ENCODE data around the gene NEDD8.

The NEDD8 gene

DNA sequence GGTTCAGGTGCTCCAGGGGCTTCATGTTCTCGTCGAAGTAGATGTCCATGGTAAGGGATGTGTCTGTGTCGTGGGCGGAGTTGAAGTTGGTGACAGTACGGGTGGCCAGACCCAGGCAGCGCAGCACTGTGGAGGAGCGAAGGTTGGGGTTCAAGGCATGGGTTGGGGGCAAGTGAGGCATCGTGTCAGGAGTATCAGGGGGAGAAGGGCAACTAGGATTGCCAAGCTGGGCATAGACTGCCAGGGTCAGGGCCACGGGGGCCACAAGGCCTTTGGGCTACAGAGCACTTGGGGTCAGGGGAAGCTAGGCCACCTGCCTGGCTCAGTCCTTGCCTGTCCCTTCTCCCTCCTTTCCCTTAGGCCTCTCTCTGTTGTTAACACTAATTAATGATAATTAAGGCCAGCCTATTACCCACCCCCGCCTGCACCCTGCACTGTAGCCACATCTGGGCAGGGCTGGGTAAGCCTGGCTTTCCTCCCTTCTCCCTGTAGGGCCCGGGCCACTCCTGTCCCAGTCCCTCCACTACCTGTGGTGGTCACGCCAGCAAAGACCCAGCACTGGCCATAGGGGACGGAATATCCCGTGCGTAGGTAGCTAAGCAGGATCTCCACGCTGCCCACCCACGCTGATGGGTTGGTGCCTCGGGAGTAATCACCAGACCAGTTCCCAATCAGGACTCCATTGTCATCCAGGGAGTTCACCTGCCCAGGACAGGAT is 26.5 kb upstream of the NEDD8 start:
- ChIA-PET CTCF (interaction anchor here (1.6 kb wide), 1 partner anchor 12 kb away, joined by 3 read pairs; the partner anchor contains the start of gene RABGGTA), POLR2A (interaction anchor here (0.7 kb wide), 1 partner anchor 12 kb away, joined by 3 read pairs; no protein-coding TSS in a partner anchor)
- H3K9me3 ChIP-seq (ENCODE audit: control insufficient read depth, insufficient read depth, low read depth, low read length), result no peaks in the 10 kb centered on the region
- no peak overlapping the region for H3K27ac ChIP-seq (ENCODE audit: extremely low read depth, low read depth, low read length)
- H3K4me3 ChIP-seq (ENCODE audit: low read depth, low read length), result no peak overlapping the region
- peaks cover 0 to 15% of the 10 kb centered on the region in 2 experiments; a peak in 1 of 3 replicates for H3K36me3 ChIP-seq (ENCODE audit: control insufficient read depth in 2 of 2, insufficient read depth in 1 of 2, low read length in 2 of 2)
- TF ChIP-seq ZNF248 (tag by site-specific recombination; IDR thresholded peaks at IDR 0.05) (no peak), ZNF514 (tag by site-specific recombination; IDR thresholded peaks at IDR 0.05) (no peak), ZNF274 (IDR thresholded peaks at IDR 0.05; ENCODE audit: low read length) (no peak), ZNF274 (tag by site-specific recombination; IDR thresholded peaks at IDR 0.05; ENCODE audit: borderline replicate concordance) (no peak), ZNF48 (tag by site-specific recombination; IDR thresholded peaks at IDR 0.05) (no peak), ZNF175 (tag by site-specific recombination; IDR thresholded peaks at IDR 0.05) (no peak), ZNF747 (tag by site-specific recombination; IDR thresholded peaks at IDR 0.05) (no peak), ZNF561 (tag by site-specific recombination; IDR thresholded peaks at IDR 0.05; ENCODE audit: borderline replicate concordance) (no peak)
- TF ChIP-seq, protein P1, sequence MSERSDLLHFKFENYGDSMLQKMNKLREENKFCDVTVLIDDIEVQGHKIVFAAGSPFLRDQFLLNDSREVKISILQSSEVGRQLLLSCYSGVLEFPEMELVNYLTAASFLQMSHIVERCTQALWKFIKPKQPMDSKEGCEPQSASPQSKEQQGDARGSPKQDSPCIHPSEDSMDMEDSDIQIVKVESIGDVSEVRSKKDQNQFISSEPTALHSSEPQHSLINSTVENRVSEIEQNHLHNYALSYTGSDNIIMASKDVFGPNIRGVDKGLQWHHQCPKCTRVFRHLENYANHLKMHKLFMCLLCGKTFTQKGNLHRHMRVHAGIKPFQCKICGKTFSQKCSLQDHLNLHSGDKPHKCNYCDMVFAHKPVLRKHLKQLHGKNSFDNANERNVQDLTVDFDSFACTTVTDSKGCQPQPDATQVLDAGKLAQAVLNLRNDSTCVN (tag by site-specific recombination; optimal IDR thresholded peaks at IDR 0.05), result no peak
- TF ChIP-seq, protein P2, sequence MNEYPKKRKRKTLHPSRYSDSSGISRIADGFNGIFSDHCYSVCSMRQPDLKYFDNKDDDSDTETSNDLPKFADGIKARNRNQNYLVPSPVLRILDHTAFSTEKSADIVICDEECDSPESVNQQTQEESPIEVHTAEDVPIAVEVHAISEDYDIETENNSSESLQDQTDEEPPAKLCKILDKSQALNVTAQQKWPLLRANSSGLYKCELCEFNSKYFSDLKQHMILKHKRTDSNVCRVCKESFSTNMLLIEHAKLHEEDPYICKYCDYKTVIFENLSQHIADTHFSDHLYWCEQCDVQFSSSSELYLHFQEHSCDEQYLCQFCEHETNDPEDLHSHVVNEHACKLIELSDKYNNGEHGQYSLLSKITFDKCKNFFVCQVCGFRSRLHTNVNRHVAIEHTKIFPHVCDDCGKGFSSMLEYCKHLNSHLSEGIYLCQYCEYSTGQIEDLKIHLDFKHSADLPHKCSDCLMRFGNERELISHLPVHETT (tag by site-specific recombination; IDR thresholded peaks at IDR 0.05), result no peak
- TF ChIP-seq, protein P3, sequence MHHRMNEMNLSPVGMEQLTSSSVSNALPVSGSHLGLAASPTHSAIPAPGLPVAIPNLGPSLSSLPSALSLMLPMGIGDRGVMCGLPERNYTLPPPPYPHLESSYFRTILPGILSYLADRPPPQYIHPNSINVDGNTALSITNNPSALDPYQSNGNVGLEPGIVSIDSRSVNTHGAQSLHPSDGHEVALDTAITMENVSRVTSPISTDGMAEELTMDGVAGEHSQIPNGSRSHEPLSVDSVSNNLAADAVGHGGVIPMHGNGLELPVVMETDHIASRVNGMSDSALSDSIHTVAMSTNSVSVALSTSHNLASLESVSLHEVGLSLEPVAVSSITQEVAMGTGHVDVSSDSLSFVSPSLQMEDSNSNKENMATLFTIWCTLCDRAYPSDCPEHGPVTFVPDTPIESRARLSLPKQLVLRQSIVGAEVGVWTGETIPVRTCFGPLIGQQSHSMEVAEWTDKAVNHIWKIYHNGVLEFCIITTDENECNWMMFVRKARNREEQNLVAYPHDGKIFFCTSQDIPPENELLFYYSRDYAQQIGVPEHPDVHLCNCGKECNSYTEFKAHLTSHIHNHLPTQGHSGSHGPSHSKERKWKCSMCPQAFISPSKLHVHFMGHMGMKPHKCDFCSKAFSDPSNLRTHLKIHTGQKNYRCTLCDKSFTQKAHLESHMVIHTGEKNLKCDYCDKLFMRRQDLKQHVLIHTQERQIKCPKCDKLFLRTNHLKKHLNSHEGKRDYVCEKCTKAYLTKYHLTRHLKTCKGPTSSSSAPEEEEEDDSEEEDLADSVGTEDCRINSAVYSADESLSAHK (tag by site-specific recombination; IDR thresholded peaks at IDR 0.05), result no peak
- no peaks in the 10 kb centered on the region for H3K4me1 ChIP-seq (ENCODE audit: control insufficient read depth, insufficient read depth, low read length)

DNA sequence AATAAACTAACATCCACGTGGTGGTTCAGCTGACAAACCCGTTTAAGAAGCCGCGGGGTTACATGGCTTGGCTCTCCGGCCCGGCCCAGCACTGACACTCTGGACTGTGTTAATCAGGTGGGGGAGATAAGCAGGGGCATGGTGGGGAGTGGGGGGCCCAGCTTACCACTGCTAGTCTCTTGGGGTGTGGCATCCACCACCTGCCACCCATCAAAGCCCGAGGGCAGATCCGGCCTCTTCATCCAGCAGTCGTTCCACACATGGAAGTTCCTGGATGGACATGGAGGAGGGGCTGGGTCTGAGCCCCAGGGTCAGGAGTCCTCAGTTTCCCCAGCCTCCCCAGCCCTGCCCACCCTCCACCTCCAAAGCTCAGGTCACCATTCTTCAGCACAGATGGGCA is 26.0 kb upstream of the NEDD8 start:
- no peaks in the 10 kb centered on the region for H3K9me3 ChIP-seq (ENCODE audit: control insufficient read depth, insufficient read depth, low read depth, low read length)
- H3K27ac ChIP-seq (ENCODE audit: extremely low read depth, low read depth, low read length), result no peak overlapping the region
- POLR2A ChIA-PET, result interaction anchor here (0.7 kb wide), 1 partner anchor 13 kb away, joined by 3 read pairs; no protein-coding TSS in a partner anchor
- H3K4me1 ChIP-seq (ENCODE audit: control insufficient read depth, insufficient read depth, low read length), result no peaks in the 10 kb centered on the region
- CTCF ChIA-PET, result interaction anchor here (1.6 kb wide), 1 partner anchor 13 kb away, joined by 3 read pairs; the partner anchor contains the start of gene RABGGTA
- peaks cover 0 to 15% of the 10 kb centered on the region in 2 experiments; a peak in 2 of 3 replicates for H3K36me3 ChIP-seq (ENCODE audit: control insufficient read depth in 2 of 2, insufficient read depth in 1 of 2, low read length in 2 of 2)
- H3K4me3 ChIP-seq (ENCODE audit: low read depth, low read length), result no peak overlapping the region
- TF ChIP-seq GLI4 (tag by site-specific recombination; IDR thresholded peaks at IDR 0.05), result no peak

DNA sequence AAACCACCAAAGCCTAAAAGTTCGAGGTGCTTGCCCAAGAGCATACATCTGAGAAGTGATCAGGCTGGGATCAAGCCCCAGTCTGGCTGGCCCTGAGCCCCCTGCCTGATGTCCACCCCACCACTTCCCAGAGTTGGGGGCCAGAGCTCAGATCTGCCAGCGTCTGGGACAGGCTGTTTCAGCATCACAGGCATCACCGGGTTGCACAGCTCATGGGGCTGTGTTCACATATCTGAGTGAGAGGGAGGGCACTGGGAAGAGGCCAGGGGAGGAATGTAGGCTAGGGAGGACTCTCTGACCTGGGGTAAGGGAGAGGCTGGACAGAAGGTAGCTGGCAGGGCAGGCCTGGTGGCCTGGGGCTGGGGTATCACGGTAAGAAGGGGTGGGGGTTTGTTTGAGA is 24.8 kb upstream of the NEDD8 start:
- POLR2A ChIA-PET, result no interaction called here
- Histone ChIP-seq H3K27ac (ENCODE audit: extremely low read depth, low read depth, low read length) (no peak overlapping the region), H3K4me3 (ENCODE audit: low read depth, low read length) (no peak overlapping the region), H3K9me3 (ENCODE audit: control insufficient read depth, insufficient read depth, low read depth, low read length) (no peaks in the 10 kb centered on the region), H3K4me1 (ENCODE audit: control insufficient read depth, insufficient read depth, low read length) (no peaks in the 10 kb centered on the region), H3K36me3 (ENCODE audit: control insufficient read depth in 2 of 2, insufficient read depth in 1 of 2, low read length in 2 of 2) (peaks cover 0 to 15% of the 10 kb centered on the region in 2 experiments; a peak in 2 of 3 replicates)
- CTCF ChIA-PET, result interaction anchor here (0.9 kb wide), 1 partner anchor 41 kb away, joined by 3 read pairs; no protein-coding TSS in a partner anchor
- TF ChIP-seq ZFP37 (tag by site-specific recombination; IDR thresholded peaks at IDR 0.05) (no peak), ZNF544 (tag by site-specific recombination; IDR thresholded peaks at IDR 0.05) (no peak), ZNF560 (tag by site-specific recombination; IDR thresholded peaks at IDR 0.05; ENCODE audit: borderline replicate concordance) (no peak), RBAK (tag by site-specific recombination; IDR thresholded peaks at IDR 0.05) (no peak), ZNF571 (tag by site-specific recombination; IDR thresholded peaks at IDR 0.05) (no peak), KLF1 (tag by site-specific recombination; IDR thresholded peaks at IDR 0.05) (no peak), ZNF600 (tag by site-specific recombination; IDR thresholded peaks at IDR 0.05) (no peak), GLIS1 (tag by site-specific recombination; IDR thresholded peaks at IDR 0.05) (no peak), ZNF416 (tag by site-specific recombination; IDR thresholded peaks at IDR 0.05) (no peak)
- TF ChIP-seq, protein P4, sequence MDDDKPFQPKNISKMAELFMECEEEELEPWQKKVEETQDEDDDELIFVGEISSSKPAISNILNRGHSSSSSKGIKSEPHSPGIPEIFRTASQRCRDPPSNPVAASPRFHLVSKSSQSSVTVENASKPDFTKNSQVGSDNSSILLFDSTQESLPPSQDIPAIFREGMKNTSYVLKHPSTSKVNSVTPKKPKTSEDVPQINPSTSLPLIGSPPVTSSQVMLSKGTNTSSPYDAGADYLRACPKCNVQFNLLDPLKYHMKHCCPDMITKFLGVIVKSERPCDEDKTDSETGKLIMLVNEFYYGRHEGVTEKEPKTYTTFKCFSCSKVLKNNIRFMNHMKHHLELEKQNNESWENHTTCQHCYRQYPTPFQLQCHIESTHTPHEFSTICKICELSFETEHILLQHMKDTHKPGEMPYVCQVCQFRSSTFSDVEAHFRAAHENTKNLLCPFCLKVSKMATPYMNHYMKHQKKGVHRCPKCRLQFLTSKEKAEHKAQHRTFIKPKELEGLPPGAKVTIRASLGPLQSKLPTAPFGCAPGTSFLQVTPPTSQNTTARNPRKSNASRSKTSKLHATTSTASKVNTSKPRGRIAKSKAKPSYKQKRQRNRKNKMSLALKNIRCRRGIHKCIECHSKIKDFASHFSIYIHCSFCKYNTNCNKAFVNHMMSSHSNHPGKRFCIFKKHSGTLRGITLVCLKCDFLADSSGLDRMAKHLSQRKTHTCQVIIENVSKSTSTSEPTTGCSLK (tag by site-specific recombination; IDR thresholded peaks at IDR 0.05), result no peak
- TF ChIP-seq, protein P5, sequence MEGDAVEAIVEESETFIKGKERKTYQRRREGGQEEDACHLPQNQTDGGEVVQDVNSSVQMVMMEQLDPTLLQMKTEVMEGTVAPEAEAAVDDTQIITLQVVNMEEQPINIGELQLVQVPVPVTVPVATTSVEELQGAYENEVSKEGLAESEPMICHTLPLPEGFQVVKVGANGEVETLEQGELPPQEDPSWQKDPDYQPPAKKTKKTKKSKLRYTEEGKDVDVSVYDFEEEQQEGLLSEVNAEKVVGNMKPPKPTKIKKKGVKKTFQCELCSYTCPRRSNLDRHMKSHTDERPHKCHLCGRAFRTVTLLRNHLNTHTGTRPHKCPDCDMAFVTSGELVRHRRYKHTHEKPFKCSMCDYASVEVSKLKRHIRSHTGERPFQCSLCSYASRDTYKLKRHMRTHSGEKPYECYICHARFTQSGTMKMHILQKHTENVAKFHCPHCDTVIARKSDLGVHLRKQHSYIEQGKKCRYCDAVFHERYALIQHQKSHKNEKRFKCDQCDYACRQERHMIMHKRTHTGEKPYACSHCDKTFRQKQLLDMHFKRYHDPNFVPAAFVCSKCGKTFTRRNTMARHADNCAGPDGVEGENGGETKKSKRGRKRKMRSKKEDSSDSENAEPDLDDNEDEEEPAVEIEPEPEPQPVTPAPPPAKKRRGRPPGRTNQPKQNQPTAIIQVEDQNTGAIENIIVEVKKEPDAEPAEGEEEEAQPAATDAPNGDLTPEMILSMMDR (tag by site-specific recombination; IDR thresholded peaks at IDR 0.05), result no peak

All from HEK293 (cell line).